ENCODE data around the gene CDK6.

DNA sequence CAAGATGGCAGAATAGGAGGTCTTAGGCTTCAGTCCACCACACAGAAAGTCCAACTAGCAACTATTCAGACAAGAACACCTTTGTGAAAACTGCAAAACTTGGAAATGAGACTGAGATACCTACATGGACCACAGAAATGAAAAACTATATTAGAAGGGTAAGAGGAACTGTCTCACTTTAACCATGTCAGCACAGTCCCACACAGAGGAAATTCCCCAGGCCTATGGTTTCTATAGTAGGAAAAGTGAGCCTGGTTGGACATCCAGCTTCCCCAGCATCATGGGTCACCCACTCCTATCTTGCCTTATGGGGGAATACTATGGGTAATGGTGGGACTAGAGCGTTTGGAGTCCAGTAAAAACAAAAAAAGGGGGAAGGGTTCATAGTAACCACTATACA, 38.8 kb upstream of the CDK6 start:
- TF ChIP-seq, protein P1, sequence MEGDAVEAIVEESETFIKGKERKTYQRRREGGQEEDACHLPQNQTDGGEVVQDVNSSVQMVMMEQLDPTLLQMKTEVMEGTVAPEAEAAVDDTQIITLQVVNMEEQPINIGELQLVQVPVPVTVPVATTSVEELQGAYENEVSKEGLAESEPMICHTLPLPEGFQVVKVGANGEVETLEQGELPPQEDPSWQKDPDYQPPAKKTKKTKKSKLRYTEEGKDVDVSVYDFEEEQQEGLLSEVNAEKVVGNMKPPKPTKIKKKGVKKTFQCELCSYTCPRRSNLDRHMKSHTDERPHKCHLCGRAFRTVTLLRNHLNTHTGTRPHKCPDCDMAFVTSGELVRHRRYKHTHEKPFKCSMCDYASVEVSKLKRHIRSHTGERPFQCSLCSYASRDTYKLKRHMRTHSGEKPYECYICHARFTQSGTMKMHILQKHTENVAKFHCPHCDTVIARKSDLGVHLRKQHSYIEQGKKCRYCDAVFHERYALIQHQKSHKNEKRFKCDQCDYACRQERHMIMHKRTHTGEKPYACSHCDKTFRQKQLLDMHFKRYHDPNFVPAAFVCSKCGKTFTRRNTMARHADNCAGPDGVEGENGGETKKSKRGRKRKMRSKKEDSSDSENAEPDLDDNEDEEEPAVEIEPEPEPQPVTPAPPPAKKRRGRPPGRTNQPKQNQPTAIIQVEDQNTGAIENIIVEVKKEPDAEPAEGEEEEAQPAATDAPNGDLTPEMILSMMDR (IDR thresholded peaks at IDR 0.05): no peak
- TF ChIP-seq POLR2AphosphoS5 (IDR thresholded peaks at IDR 0.05) (no peak), POLR2A (IDR thresholded peaks at IDR 0.05; ENCODE audit: low read depth) (no peak)
